Activated CD8-positive, alpha-beta memory T cell treated with anti-CD3 and anti-CD28 coated beads, Interleukin-2, amount 50 U/mL, for 48 hours (primary cell): ENCODE results near the gene PEX6.
"Not testable (repeated sequence)": the region's sequence is repeated elsewhere in the genome, so short reads cannot be mapped to it uniquely, and the experiment has no call there.

ENCODE experiments used
- DNase-seq: peaks from one replicate; pipeline ENCODE4 v3.0.0-alpha.2; 2020

Gene PEX6

GRCh38 chr6:42978839-42979522 lies at the start of gene PEX6:
PEX6 (minus strand) TSS chr6:42979181; CDS start chr6:42979150, 31 bp downstream.
- peak; percentile 92 for DNase-seq

- no peak for DNase-seq
These were observed 47.4 kb upstream of the PEX6 start for GRCh38 chr6:43026365-43026764.

GRCh38 chr6:43024436-43024835 lies 45.5 kb upstream of the PEX6 start:
- no peak for DNase-seq

GRCh38 chr6:43021270-43022047 lies 42.5 kb upstream of the PEX6 start, which contains the start of gene RRP36:
RRP36 (plus strand) TSS chr6:43021623; CDS start chr6:43021655, 32 bp downstream.
- peak; percentile 86 for DNase-seq

GRCh38 chr6:43020847-43021246 lies 41.9 kb upstream of the PEX6 start:
- no peak for DNase-seq

- no peak for DNase-seq
These were observed 41.2 kb upstream of the PEX6 start for GRCh38 chr6:43020052-43020705.

- DNase-seq = no peak
These were observed 40.2 kb upstream of the PEX6 start for GRCh38 chr6:43019152-43019551.

GRCh38 chr6:43016943-43017334 lies 38.0 kb upstream of the PEX6 start:
- DNase-seq = no peak

- DNase-seq = no peak
These were observed 37.4 kb upstream of the PEX6 start for GRCh38 chr6:43016176-43016942.

- no peak for DNase-seq
These were observed 35.5 kb upstream of the PEX6 start for GRCh38 chr6:43014434-43014909.

GRCh38 chr6:43013843-43014433 lies 35.0 kb upstream of the PEX6 start, which contains the start of the genes KLHDC3 and MEA1:
KLHDC3 (plus strand) TSS chr6:43014249; CDS start chr6:43017193, 2,944 bp downstream.
MEA1 (minus strand) TSS chr6:43013946; CDS start chr6:43013813, 133 bp downstream.
- DNase-seq = peak; percentile 96

GRCh38 chr6:43013097-43013842 lies 34.3 kb upstream of the PEX6 start:
- DNase-seq = no peak

GRCh38 chr6:43012364-43012763 lies 33.4 kb upstream of the PEX6 start:
- no peak for DNase-seq

GRCh38 chr6:43011207-43011606 lies 32.2 kb upstream of the PEX6 start:
- DNase-seq = no peak

- DNase-seq = no peak
These were observed 30.1 kb upstream of the PEX6 start for GRCh38 chr6:43009124-43009523.

- DNase-seq = no peak
These were observed 28.1 kb upstream of the PEX6 start for GRCh38 chr6:43007126-43007525.

- no peak for DNase-seq
These were observed 27.3 kb upstream of the PEX6 start for GRCh38 chr6:43006251-43006650.

GRCh38 chr6:43005844-43006243 lies 26.9 kb upstream of the PEX6 start:
- no peak for DNase-seq

GRCh38 chr6:43001843-43002242 lies 22.9 kb upstream of the PEX6 start:
- no peak for DNase-seq

GRCh38 chr6:42998205-42998604 lies 19.2 kb upstream of the PEX6 start:
- DNase-seq = not testable (repeated sequence)

- no peak for DNase-seq
These were observed 17.5 kb upstream of the PEX6 start for GRCh38 chr6:42996513-42996912.
